Right lobe of liver (tissue), 4 donors: ENCODE results near the gene GRIFIN.

Experiments used
- CTCF ChIP-seq, 4 donors: fragments of 200-600 bp in 3 of 4; fragments of 450-650 bp in 1 of 4; IDR thresholded peaks; one replicate each; pipeline versions ENCODE4 v1.5.1 to v1.8.0; 2016 to 2022; ENCODE audit warnings: antibody characterized with exemption in 4 of 4, mild to moderate bottlenecking in 2 of 4
- POLR2A ChIP-seq: fragments of 450-650 bp; IDR thresholded peaks from one replicate; pipeline ENCODE4 v1.6.1; 2017; ENCODE audit warnings: antibody characterized with exemption, mild to moderate bottlenecking
- donor health status: DM: no; HTN: no; CAD: no.
- donor health status: DM: no; HTN: no; CAD: no.
- donor health status: DM: no; HTN: yes; CAD: no.

GRCh38 chr7:2478399-2478785 lies 2.2 kb upstream of the GRIFIN start:
- TF ChIP-seq CTCF (IDR thresholded peaks at IDR 0.05) (no peak), POLR2A (no peak)
